ENCODE measurements around the gene DDX1. TPM values are rescaled to one million over a fixed set of nuclear protein-coding genes. Genes with fewer than 3 reads are reported as not detected.

DDX1 gene
- total RNA-seq, 1 donor from 2014 or later = 81.3 TPM

DNA sequence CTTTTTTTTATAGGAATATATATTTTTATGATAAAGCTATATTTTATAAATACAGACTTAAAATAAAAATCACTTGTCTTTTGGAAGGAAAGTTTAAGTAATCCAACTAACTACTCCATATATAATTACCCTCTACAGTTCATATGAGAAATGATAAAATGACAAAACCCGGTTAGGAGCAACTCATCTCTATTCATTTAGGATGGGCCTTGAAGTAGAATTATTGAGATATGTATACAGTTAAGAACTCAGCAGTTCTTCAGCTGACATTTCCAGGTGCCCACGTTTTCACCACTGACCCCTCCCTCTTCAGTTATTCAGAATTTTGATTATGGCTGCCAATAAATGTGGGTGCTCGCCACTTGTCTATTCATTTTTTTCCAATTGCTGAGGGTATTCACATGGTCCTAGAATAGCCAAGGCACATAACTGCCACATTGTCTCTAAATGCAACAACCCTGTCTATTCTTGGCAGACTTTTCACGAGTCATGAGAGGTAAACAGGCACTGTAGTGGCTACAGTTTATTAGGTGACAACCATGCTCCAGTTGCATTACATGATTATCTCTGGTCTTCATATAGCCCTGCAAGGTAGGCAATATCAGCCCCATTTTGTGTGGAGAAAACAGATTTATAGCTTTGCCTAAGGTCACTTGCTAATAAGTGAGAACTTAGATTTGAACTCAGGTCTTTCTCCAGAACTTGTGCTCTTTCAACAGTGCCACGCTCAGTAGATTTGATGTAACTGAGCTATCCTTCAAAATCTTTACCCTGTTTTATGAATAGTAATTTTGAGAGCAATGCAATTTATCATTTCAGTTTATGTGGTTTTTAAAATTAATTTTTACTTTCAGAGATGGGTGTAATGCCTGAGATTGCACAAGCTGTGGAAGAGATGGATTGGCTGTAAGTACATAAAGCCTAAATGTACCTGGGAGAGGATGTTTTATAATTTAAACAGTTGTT lies 2.9 kb downstream of the DDX1 start:
- FAIRE-seq (no peak), DNase-seq (ENCODE audit: low read depth) (no peak)
- Histone ChIP-seq H3K36me3 (ENCODE audit: control insufficient read depth, insufficient read depth, low read length) (peaks cover 4% of the 10 kb centered on the region), H3K4me3 (ENCODE audit: low read depth, low read length) (no peak overlapping the region), H3K27me3 (ENCODE audit: control insufficient read depth, insufficient read depth, low read length) (no peaks in the 10 kb centered on the region)
- TF ChIP-seq, protein P1, sequence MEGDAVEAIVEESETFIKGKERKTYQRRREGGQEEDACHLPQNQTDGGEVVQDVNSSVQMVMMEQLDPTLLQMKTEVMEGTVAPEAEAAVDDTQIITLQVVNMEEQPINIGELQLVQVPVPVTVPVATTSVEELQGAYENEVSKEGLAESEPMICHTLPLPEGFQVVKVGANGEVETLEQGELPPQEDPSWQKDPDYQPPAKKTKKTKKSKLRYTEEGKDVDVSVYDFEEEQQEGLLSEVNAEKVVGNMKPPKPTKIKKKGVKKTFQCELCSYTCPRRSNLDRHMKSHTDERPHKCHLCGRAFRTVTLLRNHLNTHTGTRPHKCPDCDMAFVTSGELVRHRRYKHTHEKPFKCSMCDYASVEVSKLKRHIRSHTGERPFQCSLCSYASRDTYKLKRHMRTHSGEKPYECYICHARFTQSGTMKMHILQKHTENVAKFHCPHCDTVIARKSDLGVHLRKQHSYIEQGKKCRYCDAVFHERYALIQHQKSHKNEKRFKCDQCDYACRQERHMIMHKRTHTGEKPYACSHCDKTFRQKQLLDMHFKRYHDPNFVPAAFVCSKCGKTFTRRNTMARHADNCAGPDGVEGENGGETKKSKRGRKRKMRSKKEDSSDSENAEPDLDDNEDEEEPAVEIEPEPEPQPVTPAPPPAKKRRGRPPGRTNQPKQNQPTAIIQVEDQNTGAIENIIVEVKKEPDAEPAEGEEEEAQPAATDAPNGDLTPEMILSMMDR (IDR thresholded peaks at IDR 0.05; ENCODE audit: insufficient read depth, low read length, severe bottlenecking) = no peak

DNA sequence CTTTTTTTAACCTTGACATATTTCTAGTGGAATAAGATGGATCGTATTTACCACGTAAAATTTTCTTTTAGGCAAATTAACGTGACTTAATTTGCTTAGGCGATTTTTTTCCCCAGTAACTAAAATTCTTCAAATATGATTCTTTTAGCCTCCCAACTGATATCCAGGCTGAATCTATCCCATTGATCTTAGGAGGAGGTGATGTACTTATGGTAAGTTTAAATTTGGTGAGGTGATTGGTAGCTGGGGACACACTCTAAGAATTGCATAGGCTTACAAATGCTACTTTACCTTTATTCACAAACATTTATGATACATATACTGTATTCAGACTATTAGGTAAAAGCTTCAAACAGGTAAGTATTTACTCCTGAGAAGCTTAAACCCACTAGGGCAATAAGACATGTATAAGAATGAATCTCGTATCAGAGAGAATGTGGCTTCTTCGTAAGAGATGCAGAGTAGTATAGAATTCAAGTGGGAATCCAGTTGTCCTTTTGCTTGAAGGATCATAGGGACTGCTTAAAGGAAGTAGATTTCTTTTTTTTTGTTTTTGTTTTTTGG lies 3.8 kb downstream of the DDX1 start:
- H3K36me3 ChIP-seq (ENCODE audit: control insufficient read depth, insufficient read depth, low read length) = peaks cover 7% of the 10 kb centered on the region
- DNase-seq (ENCODE audit: low read depth) (no peak), FAIRE-seq (no peak)
- TF ChIP-seq, protein P1 (IDR thresholded peaks at IDR 0.05; ENCODE audit: insufficient read depth, low read length, severe bottlenecking) = no peak
- no peaks in the 10 kb centered on the region for H3K27me3 ChIP-seq (ENCODE audit: control insufficient read depth, insufficient read depth, low read length)
- no peak overlapping the region for H3K4me3 ChIP-seq (ENCODE audit: low read depth, low read length)

DNA sequence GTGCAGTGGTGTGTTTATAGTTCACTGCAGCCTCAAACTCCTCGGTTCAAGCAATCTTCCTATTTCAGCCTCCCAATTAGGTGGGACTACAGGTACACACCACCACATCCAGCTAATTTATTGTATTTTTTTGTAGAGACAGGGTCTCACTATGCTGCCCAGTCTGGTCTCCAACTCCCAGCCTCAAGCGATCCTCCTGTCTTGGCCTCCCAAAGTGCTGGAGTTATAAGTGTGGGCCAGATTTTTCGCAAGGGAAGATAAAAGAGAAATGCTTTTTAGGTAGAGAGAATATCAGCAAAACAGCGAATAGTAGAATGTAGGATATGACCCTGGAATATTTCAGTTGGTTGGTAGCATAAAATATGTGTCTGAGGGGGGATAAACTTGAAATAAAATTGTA lies 4.3 kb downstream of the DDX1 start:
- TF ChIP-seq, protein P1 (IDR thresholded peaks at IDR 0.05; ENCODE audit: insufficient read depth, low read length, severe bottlenecking) = no peak
- Histone ChIP-seq H3K27me3 (ENCODE audit: control insufficient read depth, insufficient read depth, low read length) (no peaks in the 10 kb centered on the region), H3K36me3 (ENCODE audit: control insufficient read depth, insufficient read depth, low read length) (peaks cover 8% of the 10 kb centered on the region), H3K4me3 (ENCODE audit: low read depth, low read length) (no peak overlapping the region)
- no peak for FAIRE-seq
- DNase-seq (ENCODE audit: low read depth) = no peak

DNA sequence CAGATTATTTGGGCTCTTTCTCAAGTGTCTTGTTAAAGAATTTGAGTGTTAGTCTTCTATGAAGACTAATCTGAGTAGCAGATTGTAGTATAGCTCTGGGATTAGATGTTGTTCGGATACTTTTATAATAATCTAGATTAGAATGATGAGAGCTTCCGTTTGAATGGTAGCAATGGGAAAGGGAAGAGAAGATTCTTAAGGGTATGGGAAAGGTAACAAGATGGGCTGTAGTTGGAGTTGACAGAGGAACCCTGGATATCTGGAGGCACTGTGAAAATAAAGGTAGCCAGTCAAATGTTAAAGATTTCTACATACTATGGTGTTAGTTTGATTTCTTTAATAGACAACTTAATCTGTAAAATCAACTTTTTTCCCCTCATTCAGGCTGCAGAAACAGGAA lies 4.7 kb downstream of the DDX1 start:
- Histone ChIP-seq H3K27me3 (ENCODE audit: control insufficient read depth, insufficient read depth, low read length) (no peaks in the 10 kb centered on the region), H3K36me3 (ENCODE audit: control insufficient read depth, insufficient read depth, low read length) (peaks cover 11% of the 10 kb centered on the region), H3K4me3 (ENCODE audit: low read depth, low read length) (no peak overlapping the region)
- no peak for DNase-seq (ENCODE audit: low read depth)
- TF ChIP-seq, protein P1 (IDR thresholded peaks at IDR 0.05; ENCODE audit: insufficient read depth, low read length, severe bottlenecking) = no peak
- no peak for FAIRE-seq

DNA sequence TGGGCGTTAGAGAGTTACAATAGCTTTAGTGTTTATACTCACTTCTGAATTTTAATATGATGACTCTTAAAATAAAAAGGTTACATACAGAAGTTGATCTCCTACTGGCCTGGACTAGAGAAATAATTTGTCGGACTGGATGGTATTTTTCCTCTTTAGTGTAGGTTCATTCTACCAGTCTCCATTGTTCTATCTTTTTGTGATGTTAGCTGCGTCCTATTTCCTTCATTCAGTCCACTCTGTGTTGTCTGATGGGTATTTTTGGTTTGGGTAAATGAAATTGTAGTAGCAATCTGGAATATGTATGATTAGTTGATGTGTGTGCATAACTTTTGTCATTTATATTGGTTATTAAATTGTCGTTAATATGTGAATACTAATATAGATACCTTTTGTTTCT lies 5.3 kb downstream of the DDX1 start:
- no peaks in the 10 kb centered on the region for H3K27me3 ChIP-seq (ENCODE audit: control insufficient read depth, insufficient read depth, low read length)
- TF ChIP-seq, protein P1 (IDR thresholded peaks at IDR 0.05; ENCODE audit: insufficient read depth, low read length, severe bottlenecking) = no peak
- no peak for DNase-seq (ENCODE audit: low read depth)
- H3K36me3 ChIP-seq (ENCODE audit: control insufficient read depth, insufficient read depth, low read length) = peaks cover 11% of the 10 kb centered on the region
- H3K4me3 ChIP-seq (ENCODE audit: low read depth, low read length) = no peak overlapping the region
- no peak for FAIRE-seq
